Fibroblast of lung (primary cell): ENCODE results near the gene NRXN2. TPM values are rescaled to one million over a fixed set of nuclear protein-coding genes. Genes with fewer than 3 reads are reported as not detected.

Source experiments
- DNase-seq, 2 donors: peaks; one replicate each; pipeline versions ENCODE4 v3.0.0 to v3.0.0-alpha.2; 2010; ENCODE audit warnings: low read depth in 2 of 2
- H2AFZ ChIP-seq: 2 replicates; pipeline ENCODE4 v1.5.1; 2012; ENCODE audit warnings: low read length, control low read depth, inconsistent platforms
- H3K27ac ChIP-seq: 2 replicates; pipeline ENCODE4 v1.5.1; 2011; ENCODE audit warnings: low read length, control low read depth; ENCODE audit not compliant: insufficient read depth
- H3K27me3 ChIP-seq: 2 replicates; pipeline ENCODE4 v1.5.1; 2011; ENCODE audit warnings: mild to moderate bottlenecking, low read length; ENCODE audit not compliant: control insufficient read depth, insufficient read depth
- H3K36me3 ChIP-seq: 2 replicates; pipeline ENCODE4 v1.5.1; 2011; ENCODE audit warnings: low read length; ENCODE audit not compliant: control insufficient read depth, insufficient read depth
- H3K4me1 ChIP-seq: 2 replicates; pipeline ENCODE4 v1.5.1; 2011; ENCODE audit warnings: low read length; ENCODE audit not compliant: control insufficient read depth, insufficient read depth; ENCODE audit errors: extremely low read depth
- H3K4me2 ChIP-seq: 2 replicates; pipeline ENCODE4 v1.5.1; 2011; ENCODE audit warnings: low read length, control low read depth; ENCODE audit not compliant: insufficient read depth; ENCODE audit errors: extremely low read depth
- H3K4me3 ChIP-seq, 4 experiments: fragments of 200-600 bp in 1 of 4; sonication (generic) in 1 of 4; replicated peaks in 1 of 4; 2 replicates each; pipeline ENCODE4 v1.5.1; 2011 to 2016; ENCODE audit warnings: low read length in 4 of 4, low read depth in 3 of 4, mild to moderate bottlenecking in 3 of 4, control low read depth in 2 of 4, inconsistent platforms in 1 of 4, mixed read lengths in 1 of 4; ENCODE audit not compliant: insufficient read depth in 1 of 4; ENCODE audit errors: control extremely low read depth in 1 of 4
- H3K79me2 ChIP-seq: 2 replicates; pipeline ENCODE4 v1.5.1; 2012; ENCODE audit warnings: mild to moderate bottlenecking, low read length, inconsistent platforms; ENCODE audit not compliant: control insufficient read depth, insufficient read depth
- H3K9ac ChIP-seq: 2 replicates; pipeline ENCODE4 v1.5.1; 2011; ENCODE audit warnings: mild to moderate bottlenecking, low read length, control low read depth; ENCODE audit not compliant: insufficient read depth
- H3K9me3 ChIP-seq: 2 replicates; pipeline ENCODE4 v1.5.1; 2012; ENCODE audit warnings: low read depth, low read length; ENCODE audit not compliant: control insufficient read depth, insufficient read depth
- H4K20me1 ChIP-seq: 2 replicates; pipeline ENCODE4 v1.5.1; 2011; ENCODE audit warnings: low read length; ENCODE audit not compliant: control insufficient read depth, insufficient read depth; ENCODE audit errors: extremely low read depth
- EZH2 ChIP-seq: IDR thresholded peaks from 2 replicates; pipeline ENCODE4 v1.5.1; 2012; ENCODE audit warnings: low read length, control low read depth, mild to moderate bottlenecking; ENCODE audit errors: missing control alignments
- polyA plus RNA-seq, 2 donors: library from polyadenylated mRNA; depleted of rRNA in 1 of 2; stranded (reverse) in 1 of 2; unstranded in 1 of 2; fragments of >200 nt; gene quantifications; 2 replicates each; pipeline ENCODE4 v1.2.1, GENCODE V29; 2011 to 2012; ENCODE audit warnings: missing spikeins in 1 of 2
- total RNA-seq: library from RNA; depleted of rRNA; stranded (reverse); fragments of >200 nt; gene quantifications from 2 replicates; pipeline ENCODE4 v1.2.1, GENCODE V29; 2014
- TF ChIP-seq, protein P1 (sequence below), 2 donors: IDR thresholded peaks in 1 of 2; conservative IDR thresholded peaks in 1 of 2; 1 replicate in 1 of 2; 2 replicates in 1 of 2; pipeline ENCODE4 v1.5.1; 2011 to 2012; ENCODE audit warnings: low read length in 2 of 2, control low read depth in 1 of 2, inconsistent platforms in 1 of 2, low read depth in 1 of 2, mild to moderate bottlenecking in 1 of 2

Gene NRXN2
- total and polyA plus RNA-seq, 2 donors (not counting 1 experiment from before 2014, with no cell fraction given), result under 0.01 to 0.75 TPM

DNA sequence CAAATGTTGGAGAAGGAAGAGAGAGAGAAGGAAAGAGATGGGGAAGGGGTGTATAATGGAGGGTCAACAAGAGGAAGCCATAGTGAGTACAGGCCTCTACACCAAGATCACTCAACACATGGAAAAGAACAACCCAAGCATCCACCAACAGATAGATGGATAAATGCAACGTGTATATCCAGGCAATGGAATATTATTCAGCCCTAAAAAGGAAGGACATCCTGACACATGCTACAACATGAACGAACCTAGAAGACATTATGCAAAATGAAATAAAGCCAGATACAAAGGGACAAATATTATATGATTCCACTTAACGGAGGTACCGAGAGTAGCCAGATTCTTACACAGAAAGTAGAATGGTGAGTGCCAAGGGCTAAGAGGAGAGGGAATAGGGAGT is 59.3 kb downstream of the NRXN2 start:
- H3K4me3 ChIP-seq, result no peak overlapping the region
- H3K27ac ChIP-seq, result no peak overlapping the region
- no peaks in the 10 kb centered on the region for H3K9me3 ChIP-seq
- H3K4me1 ChIP-seq, result peaks cover 24% of the 10 kb centered on the region
- H2AFZ ChIP-seq, result no peak overlapping the region
- no peaks in the 10 kb centered on the region for H3K79me2 ChIP-seq
- peaks cover 4% of the 10 kb centered on the region for H3K27me3 ChIP-seq
- no peak overlapping the region for H3K9ac ChIP-seq
- no peak for DNase-seq
- H3K36me3 ChIP-seq, result no peaks in the 10 kb centered on the region
- no peak overlapping the region for H3K4me2 ChIP-seq
- TF ChIP-seq, protein P1, sequence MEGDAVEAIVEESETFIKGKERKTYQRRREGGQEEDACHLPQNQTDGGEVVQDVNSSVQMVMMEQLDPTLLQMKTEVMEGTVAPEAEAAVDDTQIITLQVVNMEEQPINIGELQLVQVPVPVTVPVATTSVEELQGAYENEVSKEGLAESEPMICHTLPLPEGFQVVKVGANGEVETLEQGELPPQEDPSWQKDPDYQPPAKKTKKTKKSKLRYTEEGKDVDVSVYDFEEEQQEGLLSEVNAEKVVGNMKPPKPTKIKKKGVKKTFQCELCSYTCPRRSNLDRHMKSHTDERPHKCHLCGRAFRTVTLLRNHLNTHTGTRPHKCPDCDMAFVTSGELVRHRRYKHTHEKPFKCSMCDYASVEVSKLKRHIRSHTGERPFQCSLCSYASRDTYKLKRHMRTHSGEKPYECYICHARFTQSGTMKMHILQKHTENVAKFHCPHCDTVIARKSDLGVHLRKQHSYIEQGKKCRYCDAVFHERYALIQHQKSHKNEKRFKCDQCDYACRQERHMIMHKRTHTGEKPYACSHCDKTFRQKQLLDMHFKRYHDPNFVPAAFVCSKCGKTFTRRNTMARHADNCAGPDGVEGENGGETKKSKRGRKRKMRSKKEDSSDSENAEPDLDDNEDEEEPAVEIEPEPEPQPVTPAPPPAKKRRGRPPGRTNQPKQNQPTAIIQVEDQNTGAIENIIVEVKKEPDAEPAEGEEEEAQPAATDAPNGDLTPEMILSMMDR (conservative IDR thresholded peaks at IDR 0.05 in 1 of 2, IDR thresholded peaks at IDR 0.05 in 1 of 2; ENCODE audit: low read depth in 1 of 2, low read length in 2 of 2), result no peak
- no peak for TF ChIP-seq EZH2
- H4K20me1 ChIP-seq, result no peaks in the 10 kb centered on the region

DNA sequence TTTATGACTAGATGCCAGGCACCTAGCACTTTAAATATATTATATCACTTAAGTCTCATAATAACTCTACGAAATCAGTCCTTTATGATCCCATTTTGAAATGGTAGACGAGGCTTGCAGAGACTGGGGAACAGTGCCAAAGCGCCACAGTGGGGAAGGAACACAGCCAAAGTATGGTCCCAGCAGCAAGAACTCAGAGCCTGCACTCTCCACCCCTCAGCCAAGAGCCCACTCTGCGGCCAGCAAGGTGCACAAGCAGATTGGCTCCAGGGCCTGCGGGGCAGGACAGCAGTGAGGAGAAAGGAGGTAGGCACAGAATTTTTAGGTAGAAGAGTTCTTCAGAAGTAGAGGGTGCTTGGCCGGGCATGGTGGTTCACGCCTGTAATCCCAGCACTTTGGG is 61.4 kb downstream of the NRXN2 start:
- Histone ChIP-seq H3K27me3 (no peaks in the 10 kb centered on the region), H2AFZ (no peak overlapping the region), H4K20me1 (no peaks in the 10 kb centered on the region), H3K4me2 (no peak overlapping the region), H3K36me3 (no peaks in the 10 kb centered on the region), H3K4me1 (peaks cover 24% of the 10 kb centered on the region), H3K79me2 (no peaks in the 10 kb centered on the region), H3K9me3 (no peaks in the 10 kb centered on the region), H3K27ac (peak overlapping the region; percentile 84), H3K4me3 (no peak overlapping the region), H3K9ac (no peak overlapping the region)
- no peak for TF ChIP-seq EZH2
- TF ChIP-seq, protein P1 (conservative IDR thresholded peaks at IDR 0.05 in 1 of 2, IDR thresholded peaks at IDR 0.05 in 1 of 2; ENCODE audit: low read depth in 1 of 2, low read length in 2 of 2), result no peak
- DNase-seq, result no peak

DNA sequence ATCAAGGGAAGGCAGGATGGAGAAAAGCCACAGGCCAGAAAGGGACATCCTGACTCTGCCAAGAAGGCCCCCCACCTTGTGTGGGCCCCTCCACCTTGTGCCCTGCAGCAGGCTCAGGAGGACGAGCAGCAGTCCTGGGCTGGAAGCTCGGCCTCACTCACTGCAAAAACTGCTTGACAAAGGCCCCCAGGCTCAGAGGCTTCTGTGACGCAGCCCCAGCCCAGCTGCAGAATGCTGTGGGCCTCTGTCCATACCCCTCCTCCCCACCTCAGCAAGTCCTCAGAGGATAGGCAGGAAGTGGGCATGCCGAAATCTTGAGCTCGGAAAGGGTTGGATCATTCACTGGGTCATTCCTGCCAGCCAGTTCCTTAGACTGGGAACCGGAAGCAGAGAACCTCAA is 61.9 kb downstream of the NRXN2 start:
- Histone ChIP-seq H3K36me3 (no peaks in the 10 kb centered on the region), H3K79me2 (no peaks in the 10 kb centered on the region), H3K27me3 (no peaks in the 10 kb centered on the region), H3K9me3 (no peaks in the 10 kb centered on the region), H3K4me2 (no peak overlapping the region), H3K27ac (peak overlapping the region; percentile 84), H3K4me1 (peaks cover 24% of the 10 kb centered on the region), H3K4me3 (no peak overlapping the region), H2AFZ (peak overlapping the region; percentile 58), H3K9ac (no peak overlapping the region), H4K20me1 (no peaks in the 10 kb centered on the region)
- peak; percentile 56 to 63 for DNase-seq
- TF ChIP-seq EZH2, result no peak
- TF ChIP-seq, protein P1 (conservative IDR thresholded peaks at IDR 0.05 in 1 of 2, IDR thresholded peaks at IDR 0.05 in 1 of 2; ENCODE audit: low read depth in 1 of 2, low read length in 2 of 2), result no peak
